ENCODE measurements around the gene GPBP1.
"Not testable (repeated sequence)": the region's sequence is repeated elsewhere in the genome, so short reads cannot be mapped to it uniquely, and the experiment has no call there.

GPBP1 gene, protein sequence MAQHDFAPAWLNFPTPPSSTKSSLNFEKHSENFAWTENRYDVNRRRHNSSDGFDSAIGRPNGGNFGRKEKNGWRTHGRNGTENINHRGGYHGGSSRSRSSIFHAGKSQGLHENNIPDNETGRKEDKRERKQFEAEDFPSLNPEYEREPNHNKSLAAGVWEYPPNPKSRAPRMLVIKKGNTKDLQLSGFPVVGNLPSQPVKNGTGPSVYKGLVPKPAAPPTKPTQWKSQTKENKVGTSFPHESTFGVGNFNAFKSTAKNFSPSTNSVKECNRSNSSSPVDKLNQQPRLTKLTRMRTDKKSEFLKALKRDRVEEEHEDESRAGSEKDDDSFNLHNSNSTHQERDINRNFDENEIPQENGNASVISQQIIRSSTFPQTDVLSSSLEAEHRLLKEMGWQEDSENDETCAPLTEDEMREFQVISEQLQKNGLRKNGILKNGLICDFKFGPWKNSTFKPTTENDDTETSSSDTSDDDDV

DNA sequence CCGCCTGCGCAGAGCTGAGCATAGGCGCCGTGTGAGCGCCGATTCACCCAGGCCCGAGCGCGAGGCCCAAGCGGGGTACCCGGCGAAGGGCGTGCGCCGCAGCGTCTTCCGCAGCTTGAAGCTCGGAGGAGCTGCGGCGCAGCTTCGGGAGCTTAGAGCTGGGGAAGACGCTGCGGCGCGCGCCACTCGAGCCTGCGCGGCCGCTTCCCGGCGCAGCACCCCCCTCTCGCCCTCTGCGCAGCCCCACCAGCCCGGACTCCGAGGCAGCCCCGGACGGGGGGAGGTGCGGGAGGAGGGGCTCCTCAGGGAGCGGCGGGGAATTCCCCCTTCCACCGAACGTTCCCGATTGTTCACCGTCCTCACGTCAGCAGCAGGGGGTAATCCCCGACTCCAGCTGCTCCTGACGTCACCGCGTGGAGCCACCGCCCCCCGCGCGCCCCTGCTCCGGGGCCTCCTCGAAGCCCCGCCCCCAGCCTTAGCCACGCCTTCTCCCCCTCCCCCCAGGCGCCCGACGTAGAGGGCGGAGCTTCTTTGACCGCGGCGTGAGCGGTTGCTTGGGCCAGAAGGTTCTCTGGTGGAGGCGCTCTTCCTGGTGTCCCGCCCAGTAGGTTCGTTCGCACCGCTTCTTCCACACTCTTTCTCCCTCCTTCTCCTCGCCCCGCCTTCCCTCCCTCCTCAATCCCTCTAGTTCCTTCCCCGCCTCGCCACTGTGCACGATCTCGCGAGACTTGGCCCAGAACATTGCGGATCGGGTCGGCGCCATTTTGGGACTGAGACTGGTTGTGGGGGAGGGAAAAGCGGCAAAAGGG, at the start of gene GPBP1:
Gene GPBP1, plus strand, starts transcription at position 741 of the 809 bp plus-strand sequence. CDS start 40,072 bp downstream, outside the sequence.
- DNase-seq (ENCODE audit: low spot score): peak; percentile 98

DNA sequence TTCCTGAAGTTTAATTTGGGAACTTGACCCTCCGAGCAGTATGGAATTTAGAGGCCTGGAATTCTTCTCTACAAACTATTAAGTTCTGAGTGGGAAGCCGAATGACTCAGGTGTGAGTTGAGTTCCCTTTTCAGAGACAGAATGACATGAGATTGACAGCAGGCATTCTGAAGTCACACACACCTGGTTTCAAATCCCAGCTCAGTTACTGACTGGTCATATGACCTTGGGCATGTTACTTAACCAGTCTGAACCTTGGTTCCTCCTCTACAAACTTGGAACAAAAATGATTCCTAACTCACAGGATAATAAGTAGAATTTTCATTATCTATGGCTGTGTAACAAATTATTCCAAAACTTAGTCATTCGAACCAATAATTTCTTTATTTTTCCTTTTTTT, 45.5 kb upstream of the GPBP1 start:
- DNase-seq (ENCODE audit: low spot score): no peak

DNA sequence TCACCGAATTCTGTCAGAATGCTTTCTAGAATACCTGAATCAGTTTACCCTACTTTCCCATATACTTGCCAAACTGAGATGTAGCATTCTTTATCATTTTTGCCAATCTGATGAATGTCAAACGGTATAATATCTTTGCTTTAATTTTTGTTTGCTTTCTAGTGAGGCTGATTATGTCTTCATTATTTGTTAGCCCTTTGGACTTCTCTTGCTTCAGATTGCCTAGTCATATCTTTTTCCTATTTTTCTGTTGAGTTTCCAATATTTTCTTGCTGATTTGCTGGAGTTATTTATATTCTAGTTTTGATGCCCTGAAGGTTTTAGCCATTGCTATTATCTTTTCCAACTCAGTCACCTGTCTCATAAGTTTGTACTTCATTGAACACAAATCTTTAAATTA, 40.3 kb upstream of the GPBP1 start:
- no peak for DNase-seq (ENCODE audit: low spot score)

DNA sequence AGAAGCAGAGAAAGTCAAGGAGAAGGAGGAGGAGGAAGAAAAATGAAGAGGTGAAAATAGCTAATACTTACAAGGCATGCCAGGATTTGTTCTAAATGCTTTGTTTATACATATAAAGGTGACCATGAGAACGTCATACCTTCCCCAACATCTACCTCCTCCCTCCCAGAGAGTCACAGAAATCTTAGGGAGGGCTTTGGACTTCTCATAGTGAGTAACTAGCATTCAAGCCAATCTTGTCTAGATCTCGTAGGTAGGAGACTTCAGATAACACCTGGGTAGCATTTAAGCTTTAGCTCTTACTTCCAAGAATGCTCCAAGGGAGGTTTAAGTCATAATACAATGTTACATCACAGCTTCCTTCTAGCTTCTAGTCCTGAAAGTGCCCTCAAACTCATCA, 36.5 kb upstream of the GPBP1 start:
- no peak for DNase-seq (ENCODE audit: low spot score)

DNA sequence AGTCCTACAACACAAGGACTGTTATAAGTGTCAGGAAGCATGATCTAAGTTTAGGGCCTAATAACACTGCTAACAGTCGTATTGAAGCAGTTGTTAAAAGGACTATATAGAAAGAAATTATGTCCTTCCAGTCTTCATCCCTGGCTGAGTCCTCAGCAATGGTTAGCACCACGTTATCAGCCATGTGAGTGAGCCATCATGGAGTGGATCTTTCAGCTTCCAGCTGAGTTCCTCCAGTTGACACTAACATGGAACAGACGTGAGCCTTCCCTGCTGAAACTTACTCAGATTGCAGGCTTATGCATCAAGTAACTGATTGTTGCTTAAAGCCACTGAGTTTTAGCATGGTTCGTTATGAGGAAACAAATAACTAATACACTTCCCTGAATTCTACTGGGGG, 21.5 kb upstream of the GPBP1 start:
- DNase-seq (ENCODE audit: low spot score): no peak

DNA sequence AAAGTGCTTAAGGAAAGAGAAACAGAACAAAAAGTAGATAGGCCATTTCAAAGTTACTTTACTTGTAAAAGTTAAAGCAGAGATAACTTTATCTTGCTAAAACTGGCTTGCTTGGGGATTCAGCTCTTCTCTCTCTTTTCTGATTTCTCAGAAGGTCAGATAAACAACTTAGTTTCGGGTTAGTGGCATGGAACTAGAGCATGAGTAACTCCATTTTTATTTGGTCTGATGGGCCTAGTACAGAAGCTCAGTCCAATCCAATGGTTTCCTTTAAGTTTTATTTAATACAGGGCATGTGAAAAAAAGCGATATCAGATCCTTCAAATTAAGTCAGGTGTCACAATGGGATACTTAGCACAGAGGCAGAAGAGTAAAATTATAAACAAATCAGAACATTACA, 18.8 kb upstream of the GPBP1 start:
- DNase-seq (ENCODE audit: low spot score): no peak

DNA sequence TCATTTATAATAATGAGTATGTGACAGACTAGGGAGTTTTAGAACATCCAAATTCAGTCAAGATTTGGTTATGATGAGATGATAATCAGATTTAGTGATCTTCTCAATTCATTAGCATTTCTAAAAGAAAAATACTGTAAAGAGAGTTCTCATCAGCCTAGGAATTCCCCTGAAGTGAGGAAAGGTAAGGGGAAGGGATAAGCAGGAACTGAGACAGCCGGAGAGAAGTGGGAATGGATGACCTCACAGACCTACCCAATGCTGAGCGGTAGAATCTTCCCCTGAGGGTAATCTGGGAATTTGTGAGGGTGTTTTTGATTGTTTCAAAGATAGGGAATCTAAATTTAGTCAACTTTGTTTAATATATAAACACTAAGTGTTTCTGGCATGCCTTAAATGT, 16.7 kb upstream of the GPBP1 start:
- DNase-seq (ENCODE audit: low spot score): no peak

DNA sequence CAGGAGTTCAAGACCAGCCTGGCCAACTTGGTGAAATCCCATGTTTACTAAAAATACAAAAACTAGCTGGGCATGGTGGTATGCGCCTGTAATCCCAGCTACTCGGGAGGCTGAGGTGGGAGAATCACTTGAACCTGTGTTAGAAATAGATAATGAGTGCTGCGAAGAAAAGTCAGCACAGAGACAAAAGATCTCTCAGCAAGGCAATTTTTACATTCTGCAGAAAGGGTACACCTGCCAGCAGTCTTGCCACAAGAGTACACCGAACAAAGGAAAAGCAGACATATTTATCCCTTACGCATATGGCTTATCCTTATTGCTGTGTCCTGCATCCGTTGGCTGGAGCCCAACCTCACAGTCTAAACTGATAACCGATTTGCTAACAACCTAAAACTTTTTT, 16.2 kb upstream of the GPBP1 start:
- no peak for DNase-seq (ENCODE audit: low spot score)

DNA sequence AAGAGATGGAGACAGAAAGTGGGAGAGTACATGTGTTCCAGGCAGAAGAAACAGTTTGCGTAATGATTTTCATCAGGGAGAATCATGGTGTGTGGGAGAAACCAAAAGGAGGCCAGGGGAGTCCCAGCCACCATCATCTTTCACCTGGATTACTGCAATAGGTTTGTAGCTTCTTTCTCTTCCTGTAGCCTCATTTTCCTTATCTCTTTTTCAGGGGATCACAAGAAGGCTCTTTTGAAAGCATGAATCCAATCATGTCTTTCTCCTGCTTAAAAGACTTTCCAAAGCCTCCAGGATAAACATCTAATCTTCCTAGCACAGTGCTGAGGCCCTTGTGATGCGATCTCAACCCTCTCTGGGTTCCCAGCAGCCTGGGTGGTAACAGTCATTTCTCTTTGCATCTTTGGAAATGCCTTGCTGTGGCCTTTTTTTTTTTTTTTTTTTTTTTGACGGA, 10.3 kb upstream of the GPBP1 start:
- no peak for DNase-seq (ENCODE audit: low spot score)

DNA sequence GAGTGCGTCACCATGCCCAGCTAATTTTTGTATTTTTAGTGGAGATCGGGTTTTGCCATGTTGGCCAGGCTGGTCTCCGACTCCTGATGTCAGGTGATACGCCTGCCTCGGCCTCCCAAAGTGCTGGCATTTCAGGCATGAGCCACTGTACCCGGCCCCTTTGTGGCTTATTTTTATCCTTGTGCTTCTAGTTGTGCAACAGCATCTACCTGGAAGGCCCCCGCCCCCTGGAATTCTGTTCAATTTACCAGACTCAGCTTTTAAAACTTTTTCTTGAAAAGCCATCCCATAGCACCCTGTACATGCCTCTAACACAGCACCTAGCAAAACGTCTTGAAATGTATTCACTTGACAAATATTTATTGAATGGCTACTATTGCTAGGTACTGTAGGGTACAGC, 9.7 kb upstream of the GPBP1 start:
- no peak for DNase-seq (ENCODE audit: low spot score)

DNA sequence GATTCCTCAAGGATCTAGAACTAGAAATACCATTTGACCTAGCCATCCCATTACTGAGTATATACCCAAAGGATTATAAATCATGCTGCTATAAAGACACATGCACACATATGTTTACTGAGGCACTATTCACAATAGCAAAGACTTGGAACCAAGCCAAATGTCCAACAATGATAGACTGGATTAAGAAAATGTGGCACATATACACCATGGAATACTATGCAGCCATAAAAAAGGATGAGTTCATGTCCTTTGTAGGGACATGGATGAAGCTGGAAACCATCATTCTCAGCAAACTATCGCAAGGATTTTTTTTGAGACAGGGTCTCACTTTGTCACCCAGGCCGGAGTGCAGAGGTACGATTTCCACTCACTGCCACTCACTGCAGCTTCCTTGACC, 8.7 kb upstream of the GPBP1 start:
- DNase-seq (ENCODE audit: low spot score): not testable (repeated sequence)

DNA sequence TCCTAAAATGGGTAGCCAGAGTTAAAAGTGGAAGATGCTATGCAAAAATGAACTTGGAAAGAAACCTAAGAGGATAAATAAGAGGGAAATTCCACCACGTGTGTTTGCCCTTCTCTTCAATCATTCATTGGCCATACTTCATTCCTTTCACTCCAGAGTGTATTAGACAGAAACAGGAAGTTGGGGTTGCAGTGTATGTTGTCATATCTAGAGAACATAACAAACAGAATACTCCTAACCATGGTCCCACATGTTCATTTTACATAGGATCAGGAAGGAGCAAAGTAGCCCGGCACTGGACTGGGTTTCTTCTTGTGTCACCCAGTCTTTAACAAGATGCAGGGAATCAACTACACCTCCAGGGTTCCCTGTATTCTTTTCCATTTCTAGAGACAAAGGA, 7.6 kb upstream of the GPBP1 start:
- no peak for DNase-seq (ENCODE audit: low spot score)

DNA sequence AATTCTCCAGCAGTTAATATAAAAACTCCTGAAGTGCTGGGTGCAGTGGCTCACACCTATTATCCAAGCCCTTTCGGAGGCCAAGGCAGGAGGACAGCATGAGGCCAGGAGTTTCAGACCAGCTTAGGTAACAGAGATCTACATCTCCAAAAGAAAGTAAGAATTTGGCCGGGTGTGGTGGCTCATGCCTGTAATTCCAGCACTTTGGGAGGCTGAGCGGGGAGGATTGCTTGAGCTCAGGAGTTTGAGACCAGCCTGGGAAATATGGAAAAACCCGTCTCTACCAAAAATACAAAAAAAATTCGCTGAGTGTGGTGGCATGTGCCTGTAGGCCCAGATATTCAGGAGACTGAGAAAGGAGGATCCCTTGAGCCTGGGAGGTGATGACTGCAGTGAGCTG, 6.7 kb upstream of the GPBP1 start:
- no peak for DNase-seq (ENCODE audit: low spot score)

DNA sequence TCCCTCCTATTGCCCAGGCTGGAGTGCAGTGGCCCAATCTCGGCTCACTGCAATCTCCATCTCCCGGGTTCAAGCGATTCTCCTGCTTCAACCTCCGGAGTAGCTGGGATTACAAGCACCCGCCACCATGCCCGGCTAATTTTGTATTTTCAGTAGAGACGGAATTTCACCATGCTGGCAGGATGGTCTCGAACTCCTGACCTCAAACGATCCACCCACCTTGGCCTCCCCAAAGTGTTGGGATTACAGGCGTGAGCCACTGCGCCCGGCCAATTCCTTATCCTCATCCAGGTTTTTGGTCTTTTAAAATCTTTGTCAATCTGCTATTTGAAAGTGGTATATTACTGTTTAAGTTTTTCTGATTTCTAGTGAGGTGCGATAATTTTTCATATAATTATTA, 3.7 kb upstream of the GPBP1 start:
- not testable (repeated sequence) for DNase-seq (ENCODE audit: low spot score)

DNA sequence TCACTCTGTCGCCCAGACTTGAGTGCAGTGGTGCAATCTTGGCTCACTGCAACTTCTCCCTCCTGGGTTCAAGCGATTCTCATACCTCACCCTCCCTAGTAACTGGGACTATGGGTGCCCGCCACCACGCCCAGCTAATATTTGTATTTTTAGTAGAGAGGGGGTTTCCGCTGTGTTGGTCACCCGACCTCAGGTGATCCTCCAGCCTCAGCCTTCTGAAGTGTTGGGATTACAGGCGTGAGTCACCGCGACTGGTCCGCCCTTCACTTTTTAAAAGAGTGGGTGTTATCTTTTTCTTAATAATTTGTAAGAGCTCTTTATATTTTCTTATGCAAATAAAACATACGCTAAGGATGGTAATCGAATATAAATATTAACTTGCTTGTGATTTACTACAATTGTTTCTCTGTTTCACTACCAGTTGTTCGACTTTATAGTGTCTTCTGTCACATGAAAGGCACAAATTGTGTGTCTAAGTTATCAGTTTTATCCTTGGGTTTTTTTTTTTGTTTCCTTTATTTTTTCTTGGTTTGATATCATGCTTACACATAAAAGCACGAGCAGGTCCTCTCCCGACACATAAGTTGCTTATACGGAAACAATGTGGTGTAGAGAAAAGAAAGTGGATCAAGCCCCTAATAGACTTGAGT, 1.9 kb upstream of the GPBP1 start:
- peak; percentile 34 for DNase-seq (ENCODE audit: low spot score)

DNA sequence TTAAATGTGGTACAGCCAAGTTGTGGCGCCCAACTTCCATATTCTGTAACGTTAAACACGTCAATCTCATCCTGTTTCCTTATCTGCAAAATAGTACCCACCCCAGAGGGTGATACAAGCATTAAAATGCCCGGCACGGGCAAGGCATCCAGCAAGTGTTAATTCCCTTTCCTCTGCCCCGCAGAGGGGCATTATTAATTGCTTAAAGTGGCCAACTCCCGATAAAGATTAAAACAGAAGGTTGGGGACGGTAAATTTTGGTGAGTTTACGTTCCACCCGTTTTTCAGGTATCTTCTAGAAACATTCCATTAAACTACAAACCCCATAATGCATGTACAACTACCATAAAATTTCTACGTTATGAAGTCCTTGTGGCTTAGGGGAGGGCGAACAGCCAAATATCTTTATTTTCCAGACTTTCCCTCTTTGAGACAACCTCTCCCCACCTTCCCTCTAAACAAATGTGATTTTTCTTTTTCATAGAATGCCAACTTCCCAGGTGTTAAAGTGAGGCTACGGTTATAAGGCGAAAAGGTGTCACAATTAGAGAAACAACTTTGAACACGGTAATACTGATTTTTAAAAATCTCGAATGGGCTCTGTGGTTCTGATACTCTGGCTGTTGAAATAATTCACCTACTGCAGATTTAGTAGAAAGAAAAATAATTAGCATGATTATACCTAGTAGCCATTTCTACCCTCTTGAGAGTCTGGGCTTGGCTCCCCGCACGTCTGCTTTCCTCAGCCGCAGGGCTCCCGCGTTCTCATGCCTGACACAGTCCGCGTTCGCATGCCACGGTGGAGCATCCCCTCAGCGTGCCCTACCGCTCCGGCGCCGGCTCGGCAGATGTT, 1.2 kb upstream of the GPBP1 start:
- DNase-seq (ENCODE audit: low spot score): peak; percentile 50

DNA sequence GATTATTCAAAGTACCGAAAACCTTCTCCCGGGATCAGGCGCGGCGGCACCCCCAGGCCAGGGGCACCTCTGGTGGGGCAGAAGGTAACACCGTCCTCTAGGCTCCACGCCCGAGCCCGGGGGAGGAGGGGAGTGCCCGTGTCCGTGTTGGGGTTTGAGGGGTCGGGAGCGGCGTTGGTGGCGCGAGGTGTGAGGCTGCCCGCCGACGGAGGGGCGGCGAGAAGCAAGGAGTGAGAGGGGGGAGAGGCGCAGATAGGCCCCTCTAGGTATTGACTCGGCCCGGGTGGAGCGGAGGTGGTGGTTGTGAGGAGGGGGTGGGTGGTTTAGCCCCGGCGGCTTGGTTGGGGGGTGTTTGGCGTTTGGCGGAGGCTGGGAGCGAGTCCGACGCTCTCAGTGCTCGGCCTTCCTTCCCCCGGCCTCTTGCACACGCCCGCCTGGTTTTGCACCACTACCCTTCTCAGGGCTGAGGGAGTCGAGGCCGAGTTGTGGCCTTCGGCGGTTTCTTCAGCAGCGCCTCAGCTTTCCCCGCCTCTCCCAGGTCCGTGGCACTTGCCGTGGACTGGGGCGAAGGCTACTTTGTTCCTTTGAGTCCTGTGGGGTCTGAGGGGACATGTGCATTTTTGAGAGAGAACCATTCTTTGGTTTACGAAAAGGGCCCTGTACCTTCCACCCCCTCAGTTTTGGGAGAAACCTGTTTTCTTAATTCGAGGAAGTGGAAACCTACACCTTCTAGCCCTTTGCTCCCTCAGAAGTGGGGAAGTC, 450 bp downstream of the GPBP1 start:
- DNase-seq (ENCODE audit: low spot score): no peak

DNA sequence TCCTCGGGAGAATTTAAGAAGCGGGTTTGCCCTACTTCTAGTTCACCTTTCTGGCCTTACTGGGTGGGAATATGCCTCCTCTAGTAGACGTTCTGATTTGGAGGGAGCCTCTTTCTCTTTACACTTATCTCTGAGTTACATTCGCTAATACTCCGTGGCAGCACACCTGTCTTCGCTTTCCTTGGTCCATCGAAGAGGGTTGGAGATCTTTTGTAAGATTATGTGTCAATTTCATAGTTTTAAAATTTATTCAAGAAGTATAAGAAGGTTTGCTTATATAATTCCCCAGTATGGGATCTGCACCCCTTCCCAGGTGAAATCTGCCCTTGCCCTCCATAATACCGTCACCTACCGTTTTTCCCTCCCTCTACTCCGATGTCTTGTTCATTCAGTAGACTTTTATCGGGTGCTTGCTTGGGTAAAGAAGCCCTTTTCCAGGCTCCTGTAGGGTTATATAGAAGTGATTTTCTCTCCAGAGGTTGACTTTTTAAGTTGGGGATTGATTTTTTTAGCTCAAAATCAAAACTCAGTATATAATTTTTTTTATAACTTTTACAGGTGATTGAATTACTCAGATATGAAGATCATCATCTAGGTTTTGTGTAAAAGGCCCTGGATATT, 1.1 kb downstream of the GPBP1 start:
- DNase-seq (ENCODE audit: low spot score): peak; percentile 63

DNA sequence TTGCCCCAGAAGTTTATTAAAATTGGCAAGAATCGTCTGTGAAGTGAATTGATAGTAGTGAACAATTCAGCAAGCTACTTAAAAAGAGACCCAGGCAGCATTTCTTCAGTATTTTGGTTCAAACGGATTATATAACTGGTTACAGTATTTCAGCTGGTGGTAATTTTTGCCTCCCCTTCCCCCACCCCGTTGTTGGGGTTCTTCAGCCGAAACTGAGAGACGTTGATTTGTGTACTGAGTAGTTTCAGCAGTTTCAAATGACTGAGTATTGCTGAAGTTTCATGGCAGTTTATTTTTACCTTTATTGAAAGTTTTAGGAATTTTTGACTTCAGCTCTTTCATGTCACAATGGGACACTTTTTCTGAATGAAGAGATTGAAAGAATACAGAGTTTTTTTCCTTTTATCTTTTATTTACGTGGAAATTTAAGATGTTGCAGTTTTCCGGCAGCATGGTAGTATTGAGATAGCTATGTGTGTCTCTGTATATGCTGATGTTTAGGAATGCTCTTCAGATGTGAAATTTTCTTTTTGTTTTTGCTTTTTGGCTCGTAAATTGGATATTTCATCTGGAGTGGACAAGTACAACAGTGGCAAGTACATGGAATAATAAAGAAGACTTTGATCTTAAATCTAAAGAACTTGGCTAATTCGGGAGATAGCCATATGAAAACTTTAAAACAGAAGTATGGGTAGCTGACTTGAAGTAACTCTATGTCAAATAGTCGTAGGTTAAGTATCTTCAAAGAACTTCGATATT, 1.9 kb downstream of the GPBP1 start:
- peak; percentile 52 for DNase-seq (ENCODE audit: low spot score)

Data from pons (tissue), 1 donor.